Measurements from ENCODE around the gene CACNB4.

CACNB4 gene

DNA sequence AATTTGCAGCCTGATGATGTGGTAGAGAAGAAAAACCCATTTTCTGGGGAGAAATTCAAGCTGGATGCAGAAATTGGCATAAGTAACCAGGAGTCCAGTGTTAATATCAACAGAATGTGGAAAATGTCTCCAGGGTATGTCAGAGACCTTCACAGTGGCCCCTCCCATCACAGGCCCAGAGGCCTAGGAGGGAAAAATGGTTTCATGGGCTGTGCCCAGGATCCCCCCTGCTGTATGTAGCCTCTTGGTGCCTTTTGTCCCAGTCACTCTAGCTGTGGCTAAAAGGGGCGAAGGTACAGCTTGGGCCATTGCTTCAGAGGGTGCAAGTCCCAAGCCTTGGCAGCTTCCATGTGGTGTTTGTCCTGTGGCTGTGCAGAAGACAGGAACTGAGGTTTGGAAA, 40.2 kb downstream of the CACNB4 start:
- TF ChIP-seq, protein P1, sequence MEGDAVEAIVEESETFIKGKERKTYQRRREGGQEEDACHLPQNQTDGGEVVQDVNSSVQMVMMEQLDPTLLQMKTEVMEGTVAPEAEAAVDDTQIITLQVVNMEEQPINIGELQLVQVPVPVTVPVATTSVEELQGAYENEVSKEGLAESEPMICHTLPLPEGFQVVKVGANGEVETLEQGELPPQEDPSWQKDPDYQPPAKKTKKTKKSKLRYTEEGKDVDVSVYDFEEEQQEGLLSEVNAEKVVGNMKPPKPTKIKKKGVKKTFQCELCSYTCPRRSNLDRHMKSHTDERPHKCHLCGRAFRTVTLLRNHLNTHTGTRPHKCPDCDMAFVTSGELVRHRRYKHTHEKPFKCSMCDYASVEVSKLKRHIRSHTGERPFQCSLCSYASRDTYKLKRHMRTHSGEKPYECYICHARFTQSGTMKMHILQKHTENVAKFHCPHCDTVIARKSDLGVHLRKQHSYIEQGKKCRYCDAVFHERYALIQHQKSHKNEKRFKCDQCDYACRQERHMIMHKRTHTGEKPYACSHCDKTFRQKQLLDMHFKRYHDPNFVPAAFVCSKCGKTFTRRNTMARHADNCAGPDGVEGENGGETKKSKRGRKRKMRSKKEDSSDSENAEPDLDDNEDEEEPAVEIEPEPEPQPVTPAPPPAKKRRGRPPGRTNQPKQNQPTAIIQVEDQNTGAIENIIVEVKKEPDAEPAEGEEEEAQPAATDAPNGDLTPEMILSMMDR (IDR thresholded peaks at IDR 0.05; ENCODE audit: control insufficient read depth, insufficient read depth, low read depth, low read length, missing control alignments), result no peak
- no peak for DNase-seq (ENCODE audit: low read depth)
- no peak overlapping the region for H3K4me3 ChIP-seq (ENCODE audit: control insufficient read depth, low read depth, low read length)

DNA sequence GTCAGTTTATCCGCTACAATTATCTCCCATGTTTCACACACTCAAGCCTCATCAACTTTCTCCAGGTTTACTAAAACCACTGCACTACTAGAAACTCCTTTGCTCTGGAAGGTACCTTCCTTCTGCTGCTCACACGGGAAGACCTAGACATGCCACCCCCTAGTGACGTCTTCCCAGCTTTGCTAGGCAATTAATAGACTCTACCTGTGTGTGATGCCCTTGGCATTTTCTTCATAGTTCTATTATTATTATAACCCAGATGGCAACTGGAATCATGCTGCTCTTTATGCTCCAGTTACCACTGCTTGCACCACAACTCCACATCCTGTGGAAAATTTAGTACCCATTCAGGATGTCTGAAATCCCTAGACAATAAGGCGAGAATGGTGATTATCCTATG, 42.4 kb downstream of the CACNB4 start:
- TF ChIP-seq, protein P1 (IDR thresholded peaks at IDR 0.05; ENCODE audit: control insufficient read depth, insufficient read depth, low read depth, low read length, missing control alignments), result no peak
- no peak for DNase-seq (ENCODE audit: low read depth)
- no peak overlapping the region for H3K4me3 ChIP-seq (ENCODE audit: control insufficient read depth, low read depth, low read length)

DNA sequence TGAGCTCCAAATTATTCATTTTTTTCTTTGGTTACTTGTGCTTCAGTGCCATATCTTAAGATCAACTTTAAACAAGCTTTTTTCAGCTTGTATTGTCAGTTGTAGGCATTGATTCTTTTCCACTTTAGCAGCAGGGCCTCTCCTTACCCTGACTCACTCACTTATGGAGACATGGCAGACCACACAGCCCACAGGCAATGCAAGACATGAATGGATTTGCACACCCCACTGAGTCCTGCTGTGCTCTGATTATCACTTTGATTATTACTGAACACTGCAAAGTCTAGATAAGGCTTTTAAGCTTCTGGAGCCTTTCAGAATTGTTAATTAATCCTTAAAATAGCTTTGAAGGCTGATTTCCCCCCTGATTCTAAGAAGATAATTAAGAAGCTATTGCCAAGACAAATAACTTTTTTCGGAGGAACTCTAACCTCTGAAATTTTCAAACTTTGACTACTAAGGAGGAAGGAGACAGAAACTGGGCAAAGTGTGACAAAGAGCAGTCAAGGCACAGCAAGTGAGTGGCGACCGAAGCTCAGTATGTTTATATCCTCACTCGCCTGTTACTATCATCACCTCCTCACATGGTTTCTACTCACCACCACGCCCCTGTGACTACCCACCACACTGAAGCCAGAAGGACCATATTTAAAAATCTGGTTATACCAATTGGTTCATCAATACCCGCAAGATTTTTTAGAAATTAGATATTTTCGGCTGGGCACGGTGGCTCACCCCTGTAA, 43.3 kb downstream of the CACNB4 start:
- DNase-seq (ENCODE audit: low read depth), result no peak
- H3K4me3 ChIP-seq (ENCODE audit: control insufficient read depth, low read depth, low read length), result no peak overlapping the region
- TF ChIP-seq, protein P1 (IDR thresholded peaks at IDR 0.05; ENCODE audit: control insufficient read depth, insufficient read depth, low read depth, low read length, missing control alignments), result no peak

DNA sequence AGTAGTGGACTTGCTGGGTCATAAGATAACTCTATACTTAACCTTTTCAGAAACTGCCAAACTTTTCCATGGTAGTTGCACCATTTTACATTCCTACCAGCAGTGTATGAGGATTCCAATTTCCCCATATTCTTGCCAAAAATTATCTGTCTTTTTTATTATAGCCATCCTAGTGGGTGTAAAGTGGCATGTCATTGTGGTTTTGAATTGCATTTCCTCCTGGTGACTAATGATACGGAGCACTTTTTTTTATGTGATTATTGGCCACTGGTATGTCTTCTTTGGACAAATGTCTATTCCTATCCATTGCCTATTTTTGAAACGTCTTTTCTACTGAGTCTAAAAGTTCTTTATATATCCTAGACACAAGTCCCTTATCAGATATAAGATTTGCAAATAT, 44.3 kb downstream of the CACNB4 start:
- DNase-seq (ENCODE audit: low read depth), result peak; percentile 82
- H3K4me3 ChIP-seq (ENCODE audit: control insufficient read depth, low read depth, low read length), result no peak overlapping the region
- TF ChIP-seq, protein P1 (IDR thresholded peaks at IDR 0.05; ENCODE audit: control insufficient read depth, insufficient read depth, low read depth, low read length, missing control alignments), result peak; percentile 39

DNA sequence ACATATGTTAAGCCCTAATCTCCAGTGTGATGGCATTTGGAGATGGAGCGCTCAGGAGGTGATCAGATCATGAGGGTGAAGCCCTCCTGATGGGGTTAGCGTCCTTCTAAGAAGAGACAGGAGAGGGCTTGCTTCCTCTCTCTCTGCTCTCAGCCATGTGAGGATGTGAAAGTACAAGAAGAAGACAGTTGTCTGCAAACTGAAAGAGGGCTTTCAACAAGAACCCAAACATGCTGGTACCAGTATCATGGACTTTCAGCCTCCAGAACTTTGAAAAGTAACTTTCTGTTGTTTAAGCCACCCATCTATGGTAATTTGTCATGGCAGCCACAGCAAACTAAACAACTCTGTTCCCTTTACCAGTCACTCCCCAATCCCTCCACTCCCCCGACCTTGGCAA, 47.4 kb downstream of the CACNB4 start:
- DNase-seq (ENCODE audit: low read depth), result no peak
- TF ChIP-seq, protein P1 (IDR thresholded peaks at IDR 0.05; ENCODE audit: control insufficient read depth, insufficient read depth, low read depth, low read length, missing control alignments), result no peak
- H3K4me3 ChIP-seq (ENCODE audit: control insufficient read depth, low read depth, low read length), result no peak overlapping the region

DNA sequence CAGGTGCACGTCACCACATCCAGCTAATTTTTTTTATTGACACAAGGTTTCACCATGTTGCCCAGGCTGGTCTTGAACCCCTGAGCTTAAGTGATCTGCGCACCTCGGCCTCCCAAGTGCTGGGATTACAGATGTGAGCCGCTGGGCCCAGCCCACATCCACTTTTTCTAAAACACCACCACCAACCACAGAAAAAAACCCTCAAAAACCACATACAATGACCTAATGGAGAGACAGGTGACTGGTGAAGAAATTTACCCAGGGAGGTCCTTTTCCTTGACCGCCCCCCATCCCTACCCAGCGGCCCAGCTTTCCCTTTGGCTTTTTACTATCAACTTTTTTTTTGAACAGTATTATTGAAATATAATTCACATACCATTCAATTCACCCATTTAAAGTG, 47.9 kb downstream of the CACNB4 start:
- TF ChIP-seq, protein P1 (IDR thresholded peaks at IDR 0.05; ENCODE audit: control insufficient read depth, insufficient read depth, low read depth, low read length, missing control alignments), result no peak
- DNase-seq (ENCODE audit: low read depth), result no peak

More for the DNA sequence above, 47.9 kb downstream of the CACNB4 start:
- no peak overlapping the region for H3K4me3 ChIP-seq (ENCODE audit: control insufficient read depth, low read depth, low read length)
